A549 (cell line): ENCODE data around the gene ENTPD6. TPM values are rescaled to one million over a fixed set of nuclear protein-coding genes. Genes with fewer than 3 reads are reported as not detected.

Source experiments
- ATAC-seq, 2 experiments: fragments of 200-7000 bp in 1 of 2; fragments of >200 bp in 1 of 2; cut with Nextera tagmentation in 1 of 2; cut with Tn5 transposase in 1 of 2; 3 replicates each; pipeline versions ENCODE4 v1.8.0 to v1.9.1; 2018 to 2020; ENCODE audit warnings: mild to moderate bottlenecking in 1 of 2, moderate library complexity in 1 of 2
- CTCF ChIA-PET: fragments of 300-600 bp; sonication (Branson Sonifier 250); formaldehyde crosslinking; extraction: SDS; loops from one replicate; lab custom pipeline; 2021; ENCODE audit warnings: antibody characterized with exemption, inconsistent platforms; lab: Yijun Ruan, JAX
- POLR2A ChIA-PET: fragments of 350-600 bp; formaldehyde crosslinking; extraction: SDS; loops from one replicate; lab custom pipeline; 2021; ENCODE audit warnings: antibody characterized with exemption, inconsistent platforms; lab: Yijun Ruan, JAX
- DNase-seq, 2 experiments: peaks; one replicate each; pipeline versions ENCODE4 v3.0.0 to v3.0.0-alpha.2; 2011 to 2016; ENCODE audit warnings: low read depth in 1 of 2, low spot score in 1 of 2
- FAIRE-seq: peaks from 2 replicates; lab custom pipeline; 2011; peaks lifted over from hg19 to GRCh38; lab: Jason Lieb, UNC
- H3K27ac ChIP-seq, 2 experiments: fragments of >200 bp; sonication (Bioruptor Twin); formaldehyde crosslinking; 3 replicates each; pipeline ENCODE4 v1.5.1; 2016 to 2017
- H3K4me1 ChIP-seq: fragments of >200 bp; sonication (Bioruptor Twin); formaldehyde crosslinking; 3 replicates; pipeline ENCODE4 v1.6.1; 2016
- H3K4me2 ChIP-seq: fragments of >200 bp; sonication (Bioruptor Twin); formaldehyde crosslinking; 3 replicates; pipeline ENCODE4 v1.6.1; 2016
- H3K4me3 ChIP-seq: fragments of >200 bp; sonication (Bioruptor Twin); formaldehyde crosslinking; 3 replicates; pipeline ENCODE4 v1.5.1; 2016
- H3K9me3 ChIP-seq: fragments of >200 bp; sonication (Bioruptor Twin); formaldehyde crosslinking; 3 replicates; pipeline ENCODE4 v1.6.1; 2016
- BCL3 ChIP-seq: fragments of >200 bp; sonication (Bioruptor Twin); formaldehyde crosslinking; IDR thresholded peaks from 3 replicates; pipeline ENCODE4 v1.6.1; 2016
- CHD2 ChIP-seq: fragments of 150-350 bp; IDR thresholded peaks from 2 replicates; pipeline ENCODE4 v1.6.1; 2014; ENCODE audit warnings: low read length; ENCODE audit not compliant: partially characterized antibody
- CHD4 ChIP-seq: fragments of 200-600 bp; sonication (generic); IDR thresholded peaks from 2 replicates; pipeline ENCODE4 v1.6.1; 2016; ENCODE audit warnings: antibody characterized with exemption, mild to moderate bottlenecking, borderline replicate concordance
- EHF ChIP-seq: fragments of 250-450 bp; sonication (Bioruptor Pico); IDR thresholded peaks from 2 replicates; pipeline ENCODE4 v1.5.0; 2020; ENCODE audit warnings: mild to moderate bottlenecking
- EHMT2 ChIP-seq: fragments of 200-600 bp; sonication (generic); IDR thresholded peaks from 2 replicates; pipeline ENCODE4 v1.6.1; 2016; ENCODE audit warnings: antibody characterized with exemption, low read depth, mild to moderate bottlenecking, moderate library complexity
- EP300 ChIP-seq, 2 experiments: fragments of >200 bp; sonication (Bioruptor Twin); formaldehyde crosslinking; IDR thresholded peaks; 2 replicates in 1 of 2; 3 replicates in 1 of 2; pipeline ENCODE4 v1.6.1; 2016 to 2017
- GATA3 ChIP-seq: IDR thresholded peaks from 2 replicates; pipeline ENCODE4 v1.6.1; 2012; ENCODE audit warnings: borderline replicate concordance
- HDAC2 ChIP-seq: fragments of 200-600 bp; sonication (generic); IDR thresholded peaks from 2 replicates; pipeline ENCODE4 v1.6.1; 2016
- HOXB5 ChIP-seq: fragments of 250-450 bp; sonication (Bioruptor Pico); IDR thresholded peaks from 2 replicates; pipeline ENCODE4 v1.5.0; 2020; ENCODE audit warnings: mild to moderate bottlenecking, moderate library complexity
- JUN ChIP-seq, 2 experiments: fragments of >200 bp; sonication (Bioruptor Twin); formaldehyde crosslinking; IDR thresholded peaks; 2 replicates in 1 of 2; 3 replicates in 1 of 2; pipeline ENCODE4 v1.6.1; 2016 to 2017
- JUNB ChIP-seq: fragments of >200 bp; sonication (Bioruptor Twin); formaldehyde crosslinking; IDR thresholded peaks from 2 replicates; pipeline ENCODE4 v1.6.1; 2016
- KDM1A ChIP-seq: fragments of 200-600 bp; sonication (generic); IDR thresholded peaks from 2 replicates; pipeline ENCODE4 v1.6.1; 2016; ENCODE audit warnings: low read depth, mild to moderate bottlenecking
- KDM5A ChIP-seq: fragments of 200-600 bp; sonication (generic); IDR thresholded peaks from 2 replicates; pipeline ENCODE4 v1.6.1; 2016; ENCODE audit warnings: antibody characterized with exemption, mild to moderate bottlenecking
- MAFK ChIP-seq: fragments of 450-650 bp; IDR thresholded peaks from 2 replicates; pipeline ENCODE4 v1.6.1; 2014; ENCODE audit not compliant: partially characterized antibody
- MYC ChIP-seq: IDR thresholded peaks from 2 replicates; pipeline ENCODE4 v1.6.1; 2012; ENCODE audit warnings: mild to moderate bottlenecking, inconsistent platforms, low read length, improper control_type of control experiment, borderline replicate concordance
- NPAS2 ChIP-seq: fragments of 250-450 bp; sonication (Bioruptor Pico); IDR thresholded peaks from 2 replicates; pipeline ENCODE4 v1.8.0; 2022; ENCODE audit warnings: mild to moderate bottlenecking, moderate library complexity, borderline replicate concordance
- PHF8 ChIP-seq: fragments of 200-600 bp; sonication (generic); IDR thresholded peaks from 2 replicates; pipeline ENCODE4 v1.6.1; 2016; ENCODE audit warnings: low read depth, mild to moderate bottlenecking, antibody characterized with exemption, moderate library complexity, borderline replicate concordance
- POLR2AphosphoS2 ChIP-seq: conservative IDR thresholded peaks from 2 replicates; pipeline ENCODE4 v1.6.1; 2012; ENCODE audit warnings: low read length, improper control_type of control experiment, inconsistent platforms
- RAD21 ChIP-seq, 2 experiments: fragments of >200 bp in 1 of 2; sonication (Bioruptor Twin) in 1 of 2; formaldehyde crosslinking in 1 of 2; IDR thresholded peaks in 1 of 2; conservative IDR thresholded peaks in 1 of 2; 2 replicates in 1 of 2; 3 replicates in 1 of 2; pipeline ENCODE4 v1.6.1; 2012 to 2018; ENCODE audit warnings: inconsistent platforms in 1 of 2
- SMC3 ChIP-seq: fragments of >200 bp; sonication (Bioruptor Twin); formaldehyde crosslinking; IDR thresholded peaks from 3 replicates; pipeline ENCODE4 v1.6.1; 2018; ENCODE audit warnings: inconsistent platforms
- TFCP2L1 ChIP-seq: fragments of 250-450 bp; sonication (Bioruptor Pico); IDR thresholded peaks from 2 replicates; pipeline ENCODE4 v1.5.0; 2021; ENCODE audit warnings: mild to moderate bottlenecking
- TP53 ChIP-seq: fragments of 250-450 bp; sonication (Bioruptor Pico); IDR thresholded peaks from 2 replicates; pipeline ENCODE4 v1.5.0; 2021; ENCODE audit warnings: mild to moderate bottlenecking, moderate library complexity
- ZC3H11A ChIP-seq: fragments of 450-650 bp; IDR thresholded peaks from 2 replicates; pipeline ENCODE4 v1.6.1; 2014; ENCODE audit warnings: antibody characterized with exemption, mild to moderate bottlenecking
- ZNF302 ChIP-seq: fragments of 250-450 bp; sonication (Bioruptor Pico); IDR thresholded peaks from 2 replicates; pipeline ENCODE4 v1.9.0; 2021; ENCODE audit warnings: inconsistent platforms, mild to moderate bottlenecking, moderate library complexity
- ZSCAN20 ChIP-seq: fragments of 250-450 bp; sonication (Bioruptor Pico); IDR thresholded peaks from 2 replicates; pipeline ENCODE4 v1.8.0; 2022; ENCODE audit warnings: mild to moderate bottlenecking, moderate library complexity
- WGBS: methylation state at CpG from one replicate; pipeline ENCODE4 v1.1.6; 2017; ENCODE audit errors: missing lambda C conversion rate; 5-methylcytosine and 5-hydroxymethylcytosine counted together
- polyA plus RNA-seq, 4 experiments: library from polyadenylated mRNA; depleted of rRNA in 3 of 4; stranded (reverse); fragments of >200 nt; fragmentation: RNase III in 1 of 4; extraction: RNeasy Plus Mini Kit Qiagen cat#74134 plus additional on column Dnase treatment in 1 of 4; gene quantifications; 2 replicates in 3 of 4; 3 replicates in 1 of 4; pipeline ENCODE4 v1.2.3, GENCODE V29; 2011 to 2017
- TF ChIP-seq, protein P1 (sequence below): fragments of 200-600 bp; sonication (generic); IDR thresholded peaks from 2 replicates; pipeline ENCODE4 v1.6.1; 2016; ENCODE audit warnings: antibody characterized with exemption, mild to moderate bottlenecking, moderate library complexity
- TF ChIP-seq, protein P2 (sequence below): fragments of >200 bp; sonication (Bioruptor Twin); formaldehyde crosslinking; IDR thresholded peaks from 3 replicates; pipeline ENCODE4 v1.5.1; 2016
- TF ChIP-seq, protein P3 (sequence below): fragments of >200 bp; sonication (Bioruptor Twin); formaldehyde crosslinking; IDR thresholded peaks from 2 replicates; pipeline ENCODE4 v1.6.1; 2016
- TF ChIP-seq, protein P4 (sequence below): IDR thresholded peaks from 2 replicates; pipeline ENCODE4 v1.6.1; 2012

Gene ENTPD6
- polyA plus RNA-seq, 2 of the 4 experiments (the other 2 are of a cell fraction): 85.7 to 87.0 TPM

- CTCF ChIA-PET: interaction anchor here (0.5 to 18.2 kb wide), 17 partner anchors 10 to 1574 kb away, joined by 3 to 300 read pairs (median 5); partner anchors contain the start of gene PYGB
- FAIRE-seq: no peak
These were observed 27.1 kb downstream of the ENTPD6 start for GRCh38 chr20:25222461-25223178.

GRCh38 chr20:25223179-25223661, 27.7 kb downstream of the ENTPD6 start:
- ChIA-PET CTCF (interaction anchor here (0.6 to 18.2 kb wide), 19 partner anchors 8 to 229 kb away, joined by 3 to 300 read pairs (median 5); partner anchors contain the start of gene PYGB), POLR2A (interaction anchor here (0.9 to 5.4 kb wide), 6 partner anchors 10 to 176 kb away, joined by 3 to 67 read pairs (median 4); partner anchors contain the start of genes ENTPD6 and PYGB)
- Histone ChIP-seq H3K9me3 (no peaks in the 10 kb centered on the region), H3K4me1 (peaks cover 67% of the 10 kb centered on the region), H3K4me3 (no peak overlapping the region), H3K4me2 (peak overlapping the region; percentile 45), H3K27ac (peak overlapping the region; percentile 79 to 88)
- FAIRE-seq: peak; percentile 96
- 15% methylated on average over 8 of the region's 8 CpGs for WGBS
- peak; percentile 92 to 97 for DNase-seq
- peak; percentile 88 for ATAC-seq
- no peak for TF ChIP-seq HOXB5
- TF ChIP-seq, protein P1, sequence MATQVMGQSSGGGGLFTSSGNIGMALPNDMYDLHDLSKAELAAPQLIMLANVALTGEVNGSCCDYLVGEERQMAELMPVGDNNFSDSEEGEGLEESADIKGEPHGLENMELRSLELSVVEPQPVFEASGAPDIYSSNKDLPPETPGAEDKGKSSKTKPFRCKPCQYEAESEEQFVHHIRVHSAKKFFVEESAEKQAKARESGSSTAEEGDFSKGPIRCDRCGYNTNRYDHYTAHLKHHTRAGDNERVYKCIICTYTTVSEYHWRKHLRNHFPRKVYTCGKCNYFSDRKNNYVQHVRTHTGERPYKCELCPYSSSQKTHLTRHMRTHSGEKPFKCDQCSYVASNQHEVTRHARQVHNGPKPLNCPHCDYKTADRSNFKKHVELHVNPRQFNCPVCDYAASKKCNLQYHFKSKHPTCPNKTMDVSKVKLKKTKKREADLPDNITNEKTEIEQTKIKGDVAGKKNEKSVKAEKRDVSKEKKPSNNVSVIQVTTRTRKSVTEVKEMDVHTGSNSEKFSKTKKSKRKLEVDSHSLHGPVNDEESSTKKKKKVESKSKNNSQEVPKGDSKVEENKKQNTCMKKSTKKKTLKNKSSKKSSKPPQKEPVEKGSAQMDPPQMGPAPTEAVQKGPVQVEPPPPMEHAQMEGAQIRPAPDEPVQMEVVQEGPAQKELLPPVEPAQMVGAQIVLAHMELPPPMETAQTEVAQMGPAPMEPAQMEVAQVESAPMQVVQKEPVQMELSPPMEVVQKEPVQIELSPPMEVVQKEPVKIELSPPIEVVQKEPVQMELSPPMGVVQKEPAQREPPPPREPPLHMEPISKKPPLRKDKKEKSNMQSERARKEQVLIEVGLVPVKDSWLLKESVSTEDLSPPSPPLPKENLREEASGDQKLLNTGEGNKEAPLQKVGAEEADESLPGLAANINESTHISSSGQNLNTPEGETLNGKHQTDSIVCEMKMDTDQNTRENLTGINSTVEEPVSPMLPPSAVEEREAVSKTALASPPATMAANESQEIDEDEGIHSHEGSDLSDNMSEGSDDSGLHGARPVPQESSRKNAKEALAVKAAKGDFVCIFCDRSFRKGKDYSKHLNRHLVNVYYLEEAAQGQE: no peak
- TF ChIP-seq CHD2: no peak
- TF ChIP-seq KDM1A: no peak
- TF ChIP-seq HDAC2: no peak
- peak; percentile 74 for TF ChIP-seq SMC3
- no peak for TF ChIP-seq EHMT2
- peak; percentile 55 to 65; a peak in 4 of 5 replicates for TF ChIP-seq JUN (IDR thresholded peaks at IDR 0.05)
- TF ChIP-seq ZNF302: no peak
- TF ChIP-seq NPAS2 (CRISPR knock-in tag): no peak
- no peak for TF ChIP-seq CHD4
- TF ChIP-seq MAFK: peak; percentile 58
- peak; percentile 66 to 67 for TF ChIP-seq RAD21 (conservative IDR thresholded peaks at IDR 0.05 in 1 of 2, IDR thresholded peaks at IDR 0.05 in 1 of 2)
- TF ChIP-seq JUNB: peak; percentile 44; the same call in 1 of the 2 replicates
- TF ChIP-seq, protein P2, sequence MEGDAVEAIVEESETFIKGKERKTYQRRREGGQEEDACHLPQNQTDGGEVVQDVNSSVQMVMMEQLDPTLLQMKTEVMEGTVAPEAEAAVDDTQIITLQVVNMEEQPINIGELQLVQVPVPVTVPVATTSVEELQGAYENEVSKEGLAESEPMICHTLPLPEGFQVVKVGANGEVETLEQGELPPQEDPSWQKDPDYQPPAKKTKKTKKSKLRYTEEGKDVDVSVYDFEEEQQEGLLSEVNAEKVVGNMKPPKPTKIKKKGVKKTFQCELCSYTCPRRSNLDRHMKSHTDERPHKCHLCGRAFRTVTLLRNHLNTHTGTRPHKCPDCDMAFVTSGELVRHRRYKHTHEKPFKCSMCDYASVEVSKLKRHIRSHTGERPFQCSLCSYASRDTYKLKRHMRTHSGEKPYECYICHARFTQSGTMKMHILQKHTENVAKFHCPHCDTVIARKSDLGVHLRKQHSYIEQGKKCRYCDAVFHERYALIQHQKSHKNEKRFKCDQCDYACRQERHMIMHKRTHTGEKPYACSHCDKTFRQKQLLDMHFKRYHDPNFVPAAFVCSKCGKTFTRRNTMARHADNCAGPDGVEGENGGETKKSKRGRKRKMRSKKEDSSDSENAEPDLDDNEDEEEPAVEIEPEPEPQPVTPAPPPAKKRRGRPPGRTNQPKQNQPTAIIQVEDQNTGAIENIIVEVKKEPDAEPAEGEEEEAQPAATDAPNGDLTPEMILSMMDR: peak; percentile 47
- TF ChIP-seq, protein P3, sequence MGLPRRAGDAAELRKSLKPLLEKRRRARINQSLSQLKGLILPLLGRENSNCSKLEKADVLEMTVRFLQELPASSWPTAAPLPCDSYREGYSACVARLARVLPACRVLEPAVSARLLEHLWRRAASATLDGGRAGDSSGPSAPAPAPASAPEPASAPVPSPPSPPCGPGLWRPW: no peak
- no peak for TF ChIP-seq ZC3H11A
- TF ChIP-seq EP300 (IDR thresholded peaks at IDR 0.05): peak in 1 of 2 experiments; percentile 39; a peak in 1 of 5 replicates
- TF ChIP-seq MYC: peak; percentile 32; the same call in 1 of the 2 replicates
- TF ChIP-seq BCL3: no peak
- no peak for TF ChIP-seq ZSCAN20 (CRISPR knock-in tag)
- TF ChIP-seq TP53 (CRISPR knock-in tag): no peak
- TF ChIP-seq KDM5A: no peak
- TF ChIP-seq GATA3: peak; percentile 30; the same call in 1 of the 2 replicates
- TF ChIP-seq TFCP2L1: peak; percentile 12; the same call in 1 of the 2 replicates
- TF ChIP-seq EHF: no peak
- TF ChIP-seq POLR2AphosphoS2: no peak
- TF ChIP-seq, protein P4, sequence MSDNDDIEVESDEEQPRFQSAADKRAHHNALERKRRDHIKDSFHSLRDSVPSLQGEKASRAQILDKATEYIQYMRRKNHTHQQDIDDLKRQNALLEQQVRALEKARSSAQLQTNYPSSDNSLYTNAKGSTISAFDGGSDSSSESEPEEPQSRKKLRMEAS: peak; percentile 77; the same call in 1 of the 2 replicates
- TF ChIP-seq PHF8: no peak

More at GRCh38 chr20:25222461-25223178, 27.1 kb downstream of the ENTPD6 start:
- peak overlapping the region; percentile 45 for H3K4me2 ChIP-seq
- no peak for DNase-seq
- H3K4me3 ChIP-seq: no peak overlapping the region
- WGBS: 62% methylated on average over 19 of the region's 21 CpGs
- ATAC-seq: peak; percentile 12 to 16; a peak in 4 of 6 replicates
- peak overlapping the region; percentile 79 to 88 for H3K27ac ChIP-seq
- POLR2A ChIA-PET: interaction anchor here (1.1 to 5.4 kb wide), 5 partner anchors 11 to 177 kb away, joined by 3 to 67 read pairs (median 5); partner anchors contain the start of genes ENTPD6 and PYGB
- no peak for TF ChIP-seq TP53 (CRISPR knock-in tag)
- no peaks in the 10 kb centered on the region for H3K9me3 ChIP-seq
- H3K4me1 ChIP-seq: peaks cover 61% of the 10 kb centered on the region
